Sigmoid colon (tissue), 7 donors: ENCODE results near the gene FGF11. TPM values are rescaled to one million over a fixed set of nuclear protein-coding genes. Genes with fewer than 3 reads are reported as not detected.
"Not testable (repeated sequence)": the region's sequence is repeated elsewhere in the genome, so short reads cannot be mapped to it uniquely, and the experiment has no call there.

ENCODE experiments used
- DNase-seq: peaks from one replicate; pipeline ENCODE4 v3.0.0-alpha.2; 2019
- H3K27ac ChIP-seq, 4 donors: fragments of 200-600 bp; sonication (generic); one replicate each; pipeline ENCODE4 v1.5.1; 2016 to 2019; ENCODE audit warnings: mild to moderate bottlenecking in 1 of 4
- H3K27me3 ChIP-seq, 3 donors: fragments of 200-600 bp; sonication (generic); one replicate each; pipeline ENCODE4 v1.5.1; 2019; ENCODE audit warnings: mild to moderate bottlenecking in 1 of 3
- H3K36me3 ChIP-seq, 4 donors: fragments of 200-600 bp; sonication (generic); one replicate each; pipeline ENCODE4 v1.5.1; 2016 to 2019
- H3K4me1 ChIP-seq, 4 donors: fragments of 200-600 bp; sonication (generic); one replicate each; pipeline ENCODE4 v1.5.1; 2017 to 2019
- H3K4me3 ChIP-seq, 4 donors: fragments of 200-600 bp; sonication (generic); one replicate each; pipeline ENCODE4 v1.5.1; 2017 to 2019; ENCODE audit warnings: mild to moderate bottlenecking in 2 of 4, moderate library complexity in 1 of 4
- H3K9me3 ChIP-seq, 4 donors: fragments of 200-600 bp in 3 of 4; sonication (generic) in 3 of 4; one replicate each; pipeline versions ENCODE4 v1.5.1 to v1.6.1; 2013 to 2019
- CTCF ChIP-seq, 4 experiments: fragments of 450-650 bp in 3 of 4; fragments of 200-600 bp in 1 of 4; IDR thresholded peaks; one replicate each; pipeline ENCODE4 v1.5.1; 2016 to 2019; ENCODE audit warnings: antibody characterized with exemption in 4 of 4, mild to moderate bottlenecking in 3 of 4, moderate library complexity in 2 of 4
- EP300 ChIP-seq, 4 donors: sonication (generic); formaldehyde crosslinking; IDR thresholded peaks; one replicate each; pipeline ENCODE4 v1.6.1; 2017; ENCODE audit warnings: antibody characterized with exemption in 4 of 4
- POLR2A ChIP-seq, 2 donors: fragments of 450-650 bp; IDR thresholded peaks; one replicate each; pipeline ENCODE4 v1.6.1; 2016; ENCODE audit warnings: antibody characterized with exemption in 2 of 2, mild to moderate bottlenecking in 2 of 2, moderate library complexity in 2 of 2
- POLR2AphosphoS5 ChIP-seq, 4 donors: sonication (generic); formaldehyde crosslinking; IDR thresholded peaks; one replicate each; pipeline ENCODE4 v1.6.1; 2017; ENCODE audit warnings: antibody characterized with exemption in 4 of 4
- WGBS, 2 donors: extraction: QIAGEN DNeasy Blood & Tissue Kit; methylation state at CpG; one replicate each; pipeline ENCODE4 v1.1.7; 2013; 5-methylcytosine and 5-hydroxymethylcytosine counted together
- intact Hi-C: fragments of 100-400 bp; cut with DNase I; formaldehyde crosslinking; loops from one replicate; pipeline ENCODE4 v1.15.1; 2023
- polyA plus RNA-seq, 3 donors: library from polyadenylated mRNA; stranded (reverse); fragments of 200-250 nt; gene quantifications; one replicate each; pipeline ENCODE4 v1.2.3, GENCODE V29; 2013
- total RNA-seq, 4 donors: library from RNA; depleted of rRNA; stranded (reverse); fragments of >200 nt; gene quantifications; one replicate each; pipeline ENCODE4 v1.1.0, GENCODE V29; 2016
- donor health status: healthy with polysubstance abuse.
- donor health status: Bipolar disorder and iron deficiency.
- donor health status: healthy.

Gene FGF11
- total and polyA plus RNA-seq, 7 donors = 0.36 to 2.8 (median 0.69) TPM; not detected in 4

- 91% methylated on average over 9 of the region's 9 CpGs for WGBS, 2 donors
- Histone ChIP-seq H3K4me3 (no peak overlapping the region), H3K36me3 (peaks cover 18 to 56% (median 29%) of the 10 kb centered on the region in 4 donors), H3K27me3 (no peaks in the 10 kb centered on the region), H3K4me1 (peaks cover 0 to 53% (median 31%) of the 10 kb centered on the region in 4 donors), H3K27ac (peak overlapping the region; percentile 46 to 59 (median 50)), H3K9me3 (no peaks in the 10 kb centered on the region)
- intact Hi-C loops = no loop called here
- DNase-seq = no peak
- TF ChIP-seq CTCF (IDR thresholded peaks at IDR 0.05) (no peak), EP300 (IDR thresholded peaks at IDR 0.05) (no peak), POLR2A (IDR thresholded peaks at IDR 0.05) (no peak), POLR2AphosphoS5 (IDR thresholded peaks at IDR 0.05) (no peak)
Observed at GRCh38 chr17:7466318-7466638, 27.0 kb downstream of the FGF11 start.

GRCh38 chr17:7466639-7467341, 27.5 kb downstream of the FGF11 start:
- intact Hi-C loops = no loop called here
- Histone ChIP-seq H3K27ac (peak overlapping the region; percentile 46 to 59 (median 50)), H3K4me1 (peaks cover 0 to 58% (median 33%) of the 10 kb centered on the region in 4 donors), H3K9me3 (no peaks in the 10 kb centered on the region), H3K27me3 (no peaks in the 10 kb centered on the region), H3K4me3 (no peak overlapping the region), H3K36me3 (peaks cover 18 to 50% (median 29%) of the 10 kb centered on the region in 4 donors)
- TF ChIP-seq POLR2AphosphoS5 (IDR thresholded peaks at IDR 0.05) (peak in 2 of 4 donors; percentile 8 to 12), POLR2A (IDR thresholded peaks at IDR 0.05) (no peak)
- peak; percentile 88 for DNase-seq
- 85 to 90% methylated on average over 16 of the region's 16 CpGs for WGBS, 2 donors

GRCh38 chr17:7467498-7467897, 28.2 kb downstream of the FGF11 start:
- Histone ChIP-seq H3K27me3 (no peaks in the 10 kb centered on the region), H3K27ac (peak overlapping the region; percentile 46 to 59 (median 50)), H3K9me3 (no peaks in the 10 kb centered on the region), H3K4me3 (no peak overlapping the region), H3K4me1 (peaks cover 0 to 61% (median 34%) of the 10 kb centered on the region in 4 donors), H3K36me3 (peaks cover 18 to 43% (median 27%) of the 10 kb centered on the region in 4 donors)
- intact Hi-C loops = no loop called here
- DNase-seq = no peak
- TF ChIP-seq POLR2AphosphoS5 (IDR thresholded peaks at IDR 0.05) (no peak), EP300 (IDR thresholded peaks at IDR 0.05) (no peak), POLR2A (IDR thresholded peaks at IDR 0.05) (no peak)
- 85 to 91% methylated on average over 3 of the region's 3 CpGs for WGBS, 2 donors

DNA sequence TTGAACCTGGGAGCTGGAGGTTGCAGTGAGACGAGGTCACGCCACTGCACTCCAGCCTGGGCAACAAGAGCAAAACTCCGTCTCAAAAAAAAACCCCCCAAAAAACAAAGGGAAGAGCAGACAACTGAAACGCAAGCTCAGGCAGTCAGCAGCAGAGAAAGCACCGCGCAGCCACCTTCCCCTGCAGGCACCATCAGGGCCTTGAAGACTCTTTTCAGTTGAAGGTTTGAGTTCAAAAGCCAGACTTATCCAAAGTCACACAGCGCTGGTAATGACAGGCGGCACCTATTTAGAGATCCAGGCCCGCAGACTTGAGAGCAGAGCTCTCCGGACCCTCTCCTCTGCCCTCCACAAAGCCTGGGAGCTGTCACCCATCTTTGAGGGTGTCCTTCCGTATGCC, 29.0 kb downstream of the FGF11 start:
- Histone ChIP-seq H3K4me1 (peaks cover 0 to 62% (median 34%) of the 10 kb centered on the region in 4 donors), H3K4me3 (no peak overlapping the region), H3K36me3 (peaks cover 13 to 36% (median 20%) of the 10 kb centered on the region in 4 donors), H3K27ac (no peak overlapping the region), H3K9me3 (no peaks in the 10 kb centered on the region), H3K27me3 (no peaks in the 10 kb centered on the region)
- no peak for TF ChIP-seq POLR2AphosphoS5 (IDR thresholded peaks at IDR 0.05)
- TF ChIP-seq POLR2A (IDR thresholded peaks at IDR 0.05) = no peak
- no peak for TF ChIP-seq EP300 (IDR thresholded peaks at IDR 0.05)
- TF ChIP-seq CTCF (IDR thresholded peaks at IDR 0.05) = no peak
- 91 to 95% methylated on average over 11 of the region's 11 CpGs for WGBS, 2 donors
- DNase-seq = no peak
- intact Hi-C loops = no loop called here

- no peak for TF ChIP-seq POLR2A (IDR thresholded peaks at IDR 0.05)
- H3K4me1 ChIP-seq = peaks cover 0 to 68% (median 36%) of the 10 kb centered on the region in 4 donors
- no peaks in the 10 kb centered on the region for H3K9me3 ChIP-seq
- intact Hi-C loops = no loop called here
- H3K4me3 ChIP-seq = no peak overlapping the region
- peaks cover 7 to 29% (median 14%) of the 10 kb centered on the region in 4 donors for H3K36me3 ChIP-seq
- 78 to 85% methylated on average over 12 of the region's 12 CpGs for WGBS, 2 donors
- H3K27ac ChIP-seq = no peak overlapping the region
- DNase-seq = no peak
- no peaks in the 10 kb centered on the region for H3K27me3 ChIP-seq
Observed at GRCh38 chr17:7468804-7469389, 29.6 kb downstream of the FGF11 start.

- Histone ChIP-seq H3K4me1 (peaks cover 0 to 76% (median 44%) of the 10 kb centered on the region in 4 donors), H3K36me3 (peaks cover 7 to 21% (median 14%) of the 10 kb centered on the region in 4 donors)
- H3K27ac ChIP-seq, DNase-seq, H3K9me3 ChIP-seq, H3K27me3 ChIP-seq, H3K4me3 ChIP-seq, intact Hi-C loops: not testable (repeated sequence)
- 95% methylated on average over 12 of the region's 12 CpGs for WGBS, 2 donors
Observed at GRCh38 chr17:7469843-7470242, 30.5 kb downstream of the FGF11 start.

- DNase-seq, H3K9me3 ChIP-seq, H3K27ac ChIP-seq, H3K27me3 ChIP-seq, H3K4me3 ChIP-seq, intact Hi-C loops: not testable (repeated sequence)
- H3K4me1 ChIP-seq = peaks cover 0 to 83% (median 49%) of the 10 kb centered on the region in 4 donors
- WGBS, 2 donors = 73 to 85% methylated on average over 8 of the region's 8 CpGs
- peaks cover 5 to 17% (median 12%) of the 10 kb centered on the region in 4 donors for H3K36me3 ChIP-seq
Observed at GRCh38 chr17:7470457-7470973, 31.2 kb downstream of the FGF11 start.
